ENCODE results near the gene RXRB. TPM values are rescaled to one million over a fixed set of nuclear protein-coding genes. Genes with fewer than 3 reads are reported as not detected.

The RXRB gene
- total and polyA plus RNA-seq, 2 of the 8 experiments (the other 6 are each of a cell fraction or from before 2014, with no cell fraction given): 13.0 to 18.1 TPM

- no peak for TF ChIP-seq CHD7 (IDR thresholded peaks at IDR 0.05; ENCODE audit: insufficient replicate concordance, low read length)
- no peak for TF ChIP-seq ATF3 (IDR thresholded peaks at IDR 0.05; ENCODE audit: insufficient read depth, low read depth, low read length)
- no peak for TF ChIP-seq CREB1 (IDR thresholded peaks at IDR 0.05)
- no peak for TF ChIP-seq TBP (IDR thresholded peaks at IDR 0.05; ENCODE audit: low read depth, low read length)
- no peak for TF ChIP-seq PHF8 (conservative IDR thresholded peaks at IDR 0.05; ENCODE audit: low read depth, low read length)
- peak; percentile 86 for TF ChIP-seq KDM4A (IDR thresholded peaks at IDR 0.05; ENCODE audit: low read depth, low read length, severe bottlenecking)
- no peak for TF ChIP-seq CBX8 (IDR thresholded peaks at IDR 0.05; ENCODE audit: borderline replicate concordance, low read depth, low read length)
- no peak for TF ChIP-seq SAP30 (IDR thresholded peaks at IDR 0.05; ENCODE audit: insufficient read depth, insufficient replicate concordance, low read length)
Observed at GRCh38 chr6:33213166-33213988, 12.9 kb upstream of the RXRB start (continued).

Data from H1 (cell line).